Thymus (tissue), 11 donors: Measurements from ENCODE around the gene CCR1. TPM values are rescaled to one million over a fixed set of nuclear protein-coding genes. Genes with fewer than 3 reads are reported as not detected.
A peak's percentile ranks its signal among the peaks of the same experiment; 100 is the strongest.
"Not testable (repeated sequence)": the region's sequence is repeated elsewhere in the genome, so short reads cannot be mapped to it uniquely, and the experiment has no call there.

Source experiments
- DNase-seq, 9 donors: peaks; one replicate each; pipeline ENCODE4 v3.0.0-alpha.2; 2013; ENCODE audit warnings: low spot score in 9 of 9, low read depth in 6 of 9, missing footprints in 1 of 9
- H3K27ac ChIP-seq, 2 donors: one replicate each; pipeline ENCODE4 v1.5.1; 2013; ENCODE audit warnings: control low read depth in 1 of 2, low read depth in 1 of 2, low read length in 1 of 2, mild to moderate bottlenecking in 1 of 2, moderate library complexity in 1 of 2
- H3K27me3 ChIP-seq, 2 donors: one replicate each; pipeline ENCODE4 v1.5.1; 2013; ENCODE audit warnings: low read length in 1 of 2; ENCODE audit not compliant: control insufficient read depth in 2 of 2, insufficient read depth in 1 of 2
- H3K36me3 ChIP-seq, 2 donors: one replicate each; pipeline ENCODE4 v1.5.1; 2013; ENCODE audit warnings: low read length in 1 of 2, mild to moderate bottlenecking in 1 of 2, moderate library complexity in 1 of 2; ENCODE audit not compliant: control insufficient read depth in 2 of 2, insufficient read depth in 2 of 2
- H3K4me1 ChIP-seq, 2 donors: one replicate each; pipeline ENCODE4 v1.5.1; 2013; ENCODE audit warnings: low read length in 2 of 2; ENCODE audit not compliant: control insufficient read depth in 2 of 2, insufficient read depth in 2 of 2
- H3K4me3 ChIP-seq, 2 donors: one replicate each; pipeline ENCODE4 v1.5.1; 2013; ENCODE audit warnings: low read length in 2 of 2, control low read depth in 1 of 2, mild to moderate bottlenecking in 1 of 2
- H3K9me3 ChIP-seq, 2 donors: one replicate each; pipeline ENCODE4 v1.5.1; 2013; ENCODE audit warnings: low read length in 1 of 2, mild to moderate bottlenecking in 1 of 2; ENCODE audit not compliant: control insufficient read depth in 2 of 2, insufficient read depth in 1 of 2
- WGBS: extraction: QIAGEN DNeasy Blood & Tissue Kit; methylation state at CpG from one replicate; pipeline ENCODE4 v1.1.7; 2013; 5-methylcytosine and 5-hydroxymethylcytosine counted together
- polyA plus RNA-seq: library from polyadenylated mRNA; stranded (reverse); fragments of 200-250 nt; gene quantifications from one replicate; pipeline ENCODE4 v1.2.3, GENCODE V29; 2013
- total RNA-seq: library from RNA; stranded (reverse); fragments of 120-200 nt; gene quantifications from one replicate; pipeline ENCODE4 v1.2.4, GENCODE V29; 2013
- donor health status: healthy.

The CCR1 gene
- total and polyA plus RNA-seq, 2 donors = 7.0 to 14.5 TPM

- no peak for DNase-seq
- H3K9me3 ChIP-seq = no peaks in the 10 kb centered on the region
- no peak overlapping the region for H3K4me3 ChIP-seq
- 73% methylated on average over 2 of the region's 2 CpGs for WGBS
- no peaks in the 10 kb centered on the region for H3K27me3 ChIP-seq
- H3K36me3 ChIP-seq = no peaks in the 10 kb centered on the region
- peaks cover 12 to 38% of the 10 kb centered on the region in 2 donors for H3K4me1 ChIP-seq
- H3K27ac ChIP-seq = no peak overlapping the region
Measured at GRCh38 chr3:46218196-46218709, 10.1 kb upstream of the CCR1 start.

DNA sequence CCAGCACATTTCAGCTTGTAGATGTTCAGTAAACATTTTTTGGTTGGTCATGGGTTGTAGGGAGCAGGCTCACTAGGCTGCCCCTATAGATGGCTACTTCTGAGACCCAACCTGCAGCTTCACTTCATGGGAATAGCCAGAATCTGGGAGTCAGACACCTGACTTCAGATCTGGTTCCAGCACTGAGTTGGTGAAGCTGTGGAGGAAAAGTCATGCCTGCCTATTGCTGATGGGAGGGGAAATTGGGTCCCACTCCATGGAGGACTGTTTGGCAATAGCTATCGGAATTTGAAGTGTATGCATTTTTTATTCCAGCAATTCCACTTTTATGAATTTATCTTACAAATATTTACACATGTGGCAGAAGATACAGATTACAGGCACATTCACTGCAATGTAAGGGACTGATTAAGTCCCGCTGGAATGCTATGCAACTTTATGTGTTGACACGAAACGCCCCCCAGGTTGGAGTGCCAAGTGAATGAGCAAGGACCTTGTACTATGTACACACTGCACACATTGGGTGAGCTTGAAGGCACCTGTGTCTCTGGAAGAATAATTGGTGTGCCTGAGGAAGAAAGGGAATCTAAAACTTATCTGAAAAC is 7.8 kb upstream of the CCR1 start:
- no peaks in the 10 kb centered on the region for H3K27me3 ChIP-seq
- H3K4me3 ChIP-seq = no peak overlapping the region
- H3K4me1 ChIP-seq = peaks cover 14 to 40% of the 10 kb centered on the region in 2 donors
- H3K36me3 ChIP-seq = no peaks in the 10 kb centered on the region
- no peak overlapping the region for H3K27ac ChIP-seq
- 96% methylated on average over 4 of the region's 4 CpGs for WGBS
- no peak for DNase-seq
- H3K9me3 ChIP-seq = no peaks in the 10 kb centered on the region

GRCh38 chr3:46214751-46215352 is 6.7 kb upstream of the CCR1 start:
- DNase-seq = peak in 3 of 9 donors; percentile 27 to 73 (median 45)

GRCh38 chr3:46213201-46213600 is 5.1 kb upstream of the CCR1 start:
- peak; percentile 59 to 91 (median 74) for DNase-seq
- no peaks in the 10 kb centered on the region for H3K9me3 ChIP-seq
- no peaks in the 10 kb centered on the region for H3K36me3 ChIP-seq
- H3K27me3 ChIP-seq = no peaks in the 10 kb centered on the region
- WGBS = 5% methylated on average over 4 of the region's 4 CpGs
- H3K4me1 ChIP-seq = peaks cover 18 to 65% of the 10 kb centered on the region in 2 donors
- peak overlapping the region in 1 of 2 donors; percentile 13 for H3K4me3 ChIP-seq
- H3K27ac ChIP-seq = peak overlapping the region; percentile 71 to 85

More at GRCh38 chr3:46214751-46215352, 6.7 kb upstream of the CCR1 start:
- Histone ChIP-seq H3K27ac (no peak overlapping the region), H3K27me3 (no peaks in the 10 kb centered on the region), H3K9me3 (no peaks in the 10 kb centered on the region), H3K4me1 (peaks cover 14 to 50% of the 10 kb centered on the region in 2 donors), H3K4me3 (no peak overlapping the region), H3K36me3 (no peaks in the 10 kb centered on the region)
- WGBS = 98% methylated on average over 1 of the region's 1 CpG

DNA sequence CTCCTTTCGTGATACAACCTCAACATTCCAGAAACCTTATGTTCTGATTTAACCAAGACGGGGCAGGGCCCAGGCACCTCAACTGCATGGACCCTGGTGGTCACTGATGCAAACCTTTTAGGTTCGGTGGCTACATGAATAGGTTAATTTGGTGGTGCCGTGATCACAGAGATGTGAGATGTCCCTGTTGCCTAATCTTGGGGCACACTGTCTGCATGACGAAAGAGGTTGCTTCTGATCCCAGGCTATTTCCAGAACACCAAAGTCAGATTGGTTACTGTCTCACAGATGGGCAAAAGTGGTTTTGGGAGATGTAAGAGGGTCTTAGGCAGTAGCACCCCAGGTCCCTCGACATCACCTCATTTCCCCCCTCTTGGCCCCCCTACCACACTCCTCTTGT is 4.0 kb upstream of the CCR1 start:
- H3K4me1 ChIP-seq = peaks cover 22 to 76% of the 10 kb centered on the region in 2 donors
- DNase-seq = no peak
- H3K27ac ChIP-seq = no peak overlapping the region
- H3K27me3 ChIP-seq = no peaks in the 10 kb centered on the region
- H3K9me3 ChIP-seq = no peaks in the 10 kb centered on the region
- H3K36me3 ChIP-seq = no peaks in the 10 kb centered on the region
- H3K4me3 ChIP-seq = no peak overlapping the region
- 84% methylated on average over 6 of the region's 6 CpGs for WGBS

- Histone ChIP-seq H3K27ac (no peak overlapping the region), H3K36me3 (no peaks in the 10 kb centered on the region), H3K27me3 (no peaks in the 10 kb centered on the region), H3K9me3 (peaks cover 0 to 2% of the 10 kb centered on the region in 2 donors), H3K4me3 (no peak overlapping the region), H3K4me1 (peaks cover 22 to 89% of the 10 kb centered on the region in 2 donors)
- peak in 1 of 9 donors; percentile 27 for DNase-seq
- 75% methylated on average over 3 of the region's 3 CpGs for WGBS
Measured at GRCh38 chr3:46209746-46210470, 1.8 kb upstream of the CCR1 start.

DNA sequence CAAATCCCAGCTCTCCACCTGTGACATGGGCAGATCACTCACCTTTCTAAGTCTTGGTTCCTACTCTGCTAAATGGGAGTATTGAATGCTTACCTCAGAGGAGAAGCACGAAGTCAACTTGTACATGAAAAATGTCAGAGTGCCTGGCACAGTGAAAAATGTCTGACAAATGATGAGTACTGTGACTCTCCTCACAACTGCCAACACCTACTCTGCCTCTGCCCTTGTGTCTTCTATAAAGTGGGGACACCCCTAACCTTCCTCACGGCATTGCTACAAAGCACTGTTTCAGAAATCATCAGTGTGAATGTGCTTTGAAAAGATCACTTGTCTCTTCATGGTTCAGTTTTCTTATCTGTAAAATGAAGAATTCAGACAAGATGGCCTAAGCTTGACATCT is 940 bp upstream of the CCR1 start:
- DNase-seq = peak in 1 of 9 donors; percentile 24

DNA sequence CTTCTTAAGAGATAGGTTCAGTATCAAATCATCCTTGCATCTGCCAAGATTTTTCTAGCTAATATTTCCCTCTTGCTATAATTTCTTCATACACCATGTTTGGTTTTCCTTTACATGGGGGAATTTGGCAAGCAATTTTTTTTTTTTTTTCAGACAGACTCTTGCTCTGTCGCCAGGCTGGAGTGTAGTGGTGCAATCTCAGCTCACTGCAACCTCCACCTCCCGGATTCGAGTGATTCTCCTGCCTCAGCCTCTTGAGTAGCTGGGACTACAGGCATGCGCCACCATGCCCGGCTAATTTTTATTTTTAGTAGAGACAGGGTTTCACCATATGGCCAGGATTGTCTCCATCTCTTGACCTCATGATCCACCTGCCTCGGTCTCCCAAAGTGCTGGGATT is 599 bp downstream of the CCR1 start:
- H3K27me3 ChIP-seq, H3K9me3 ChIP-seq, H3K36me3 ChIP-seq, DNase-seq: not testable (repeated sequence)
- WGBS = 96% methylated on average over 6 of the region's 6 CpGs
- Histone ChIP-seq H3K27ac (peak overlapping the region in 1 of 2 donors; percentile 14), H3K4me1 (peaks cover 7 to 68% of the 10 kb centered on the region in 2 donors), H3K4me3 (peak overlapping the region in 1 of 2 donors; percentile 14)

More for the DNA sequence above, 940 bp upstream of the CCR1 start:
- Histone ChIP-seq H3K4me1 (peaks cover 18 to 83% of the 10 kb centered on the region in 2 donors), H3K27me3 (no peaks in the 10 kb centered on the region), H3K9me3 (peaks cover 0 to 6% of the 10 kb centered on the region in 2 donors), H3K4me3 (no peak overlapping the region), H3K36me3 (no peaks in the 10 kb centered on the region), H3K27ac (no peak overlapping the region)
- WGBS = 46% methylated on average over 2 of the region's 2 CpGs
